ENCODE data around the gene HTR3E. TPM values are rescaled to one million over a fixed set of nuclear protein-coding genes. Genes with fewer than 3 reads are reported as not detected.

HTR3E gene
- total and polyA plus RNA-seq, 2 of the 13 experiments (the other 11 are each of a cell fraction or from before 2014, with no cell fraction given) = not detected

GRCh38 chr3:184135149-184135910 lies 38.5 kb downstream of the HTR3E start, which contains the start of gene EIF2B5 (continued):
- TF ChIP-seq E2F5 (CRISPR knock-in tag; conservative IDR thresholded peaks at IDR 0.05) (no peak; the same call in 1 of the 2 replicates), ZNF251 (CRISPR knock-in tag; IDR thresholded peaks at IDR 0.05) (no peak), ZNF567 (CRISPR knock-in tag; IDR thresholded peaks at IDR 0.05; ENCODE audit: borderline replicate concordance) (no peak), ETV6 (CRISPR knock-in tag; conservative IDR thresholded peaks at IDR 0.05) (peak; percentile 87), MAFF (IDR thresholded peaks at IDR 0.05; ENCODE audit: low read depth, low read length) (no peak), HNF4A (CRISPR knock-in tag; IDR thresholded peaks at IDR 0.05) (0 out of 2 replicates have a peak, but pooled peaks have one; percentile 11), ZNF75D (CRISPR knock-in tag; IDR thresholded peaks at IDR 0.05; ENCODE audit: borderline replicate concordance) (no peak), GABPB1 (CRISPR knock-in tag; IDR thresholded peaks at IDR 0.05) (peak; percentile 97), FOXJ3 (CRISPR knock-in tag; IDR thresholded peaks at IDR 0.05; ENCODE audit: borderline replicate concordance) (no peak), SSRP1 (CRISPR knock-in tag; IDR thresholded peaks at IDR 0.05) (no peak; the same call in 1 of the 2 replicates), SKI (IDR thresholded peaks at IDR 0.05; ENCODE audit: partially characterized antibody) (peak; percentile 23), ZNF777 (CRISPR knock-in tag; IDR thresholded peaks at IDR 0.05) (0 out of 2 replicates have a peak, but pooled peaks have one; percentile 19), ZNF264 (CRISPR knock-in tag; IDR thresholded peaks at IDR 0.05) (peak; percentile 90), HMGXB3 (CRISPR knock-in tag; IDR thresholded peaks at IDR 0.05; ENCODE audit: borderline replicate concordance) (peak; percentile 89), MAF1 (CRISPR knock-in tag; IDR thresholded peaks at IDR 0.05; ENCODE audit: borderline replicate concordance) (no peak; the same call in 1 of the 2 replicates), ZNF549 (CRISPR knock-in tag; IDR thresholded peaks at IDR 0.05) (no peak), CBX5 (CRISPR knock-in tag; IDR thresholded peaks at IDR 0.05; ENCODE audit: borderline replicate concordance) (peak; percentile 88)
- TF ChIP-seq, protein P1, sequence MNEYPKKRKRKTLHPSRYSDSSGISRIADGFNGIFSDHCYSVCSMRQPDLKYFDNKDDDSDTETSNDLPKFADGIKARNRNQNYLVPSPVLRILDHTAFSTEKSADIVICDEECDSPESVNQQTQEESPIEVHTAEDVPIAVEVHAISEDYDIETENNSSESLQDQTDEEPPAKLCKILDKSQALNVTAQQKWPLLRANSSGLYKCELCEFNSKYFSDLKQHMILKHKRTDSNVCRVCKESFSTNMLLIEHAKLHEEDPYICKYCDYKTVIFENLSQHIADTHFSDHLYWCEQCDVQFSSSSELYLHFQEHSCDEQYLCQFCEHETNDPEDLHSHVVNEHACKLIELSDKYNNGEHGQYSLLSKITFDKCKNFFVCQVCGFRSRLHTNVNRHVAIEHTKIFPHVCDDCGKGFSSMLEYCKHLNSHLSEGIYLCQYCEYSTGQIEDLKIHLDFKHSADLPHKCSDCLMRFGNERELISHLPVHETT (CRISPR knock-in tag; conservative IDR thresholded peaks at IDR 0.05) = peak; percentile 83; the same call in 1 of the 2 replicates
- TF ChIP-seq, protein P2, sequence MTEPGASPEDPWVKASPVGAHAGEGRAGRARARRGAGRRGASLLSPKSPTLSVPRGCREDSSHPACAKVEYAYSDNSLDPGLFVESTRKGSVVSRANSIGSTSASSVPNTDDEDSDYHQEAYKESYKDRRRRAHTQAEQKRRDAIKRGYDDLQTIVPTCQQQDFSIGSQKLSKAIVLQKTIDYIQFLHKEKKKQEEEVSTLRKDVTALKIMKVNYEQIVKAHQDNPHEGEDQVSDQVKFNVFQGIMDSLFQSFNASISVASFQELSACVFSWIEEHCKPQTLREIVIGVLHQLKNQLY (CRISPR knock-in tag; IDR thresholded peaks at IDR 0.05) = peak; percentile 48; the same call in 1 of the 2 replicates
- TF ChIP-seq, protein P3, sequence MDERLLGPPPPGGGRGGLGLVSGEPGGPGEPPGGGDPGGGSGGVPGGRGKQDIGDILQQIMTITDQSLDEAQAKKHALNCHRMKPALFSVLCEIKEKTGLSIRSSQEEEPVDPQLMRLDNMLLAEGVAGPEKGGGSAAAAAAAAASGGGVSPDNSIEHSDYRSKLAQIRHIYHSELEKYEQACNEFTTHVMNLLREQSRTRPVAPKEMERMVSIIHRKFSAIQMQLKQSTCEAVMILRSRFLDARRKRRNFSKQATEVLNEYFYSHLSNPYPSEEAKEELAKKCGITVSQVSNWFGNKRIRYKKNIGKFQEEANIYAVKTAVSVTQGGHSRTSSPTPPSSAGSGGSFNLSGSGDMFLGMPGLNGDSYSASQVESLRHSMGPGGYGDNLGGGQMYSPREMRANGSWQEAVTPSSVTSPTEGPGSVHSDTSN (CRISPR knock-in tag; IDR thresholded peaks at IDR 0.05) = no peak
- TF ChIP-seq, protein P4, sequence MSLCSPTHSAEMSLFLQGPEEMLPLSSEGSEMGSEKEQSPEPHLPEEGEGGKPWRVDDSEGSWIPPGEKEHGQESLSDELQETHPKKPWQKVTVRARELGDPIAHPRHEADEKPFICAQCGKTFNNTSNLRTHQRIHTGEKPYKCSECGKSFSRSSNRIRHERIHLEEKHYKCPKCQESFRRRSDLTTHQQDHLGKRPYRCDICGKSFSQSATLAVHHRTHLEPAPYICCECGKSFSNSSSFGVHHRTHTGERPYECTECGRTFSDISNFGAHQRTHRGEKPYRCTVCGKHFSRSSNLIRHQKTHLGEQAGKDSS (CRISPR knock-in tag; IDR thresholded peaks at IDR 0.05; ENCODE audit: borderline replicate concordance, low read depth) = peak; percentile 22; the same call in 1 of the 2 replicates

All from HepG2 (cell line).